HepG2 (cell line): ENCODE measurements around the gene NIN. TPM values are rescaled to one million over a fixed set of nuclear protein-coding genes. Genes with fewer than 3 reads are reported as not detected.

Experiments
- BRCA1 ChIP-seq: sonication (generic); formaldehyde crosslinking; IDR thresholded peaks from 2 replicates; pipeline ENCODE4 v1.4.0; 2020; ENCODE audit warnings: missing genetic modification reagents
- ETV6 ChIP-seq: sonication (generic); formaldehyde crosslinking; conservative IDR thresholded peaks from 2 replicates; pipeline ENCODE4 v1.4.0; 2020; ENCODE audit warnings: missing genetic modification reagents
- FOXJ3 ChIP-seq: sonication (generic); formaldehyde crosslinking; IDR thresholded peaks from 2 replicates; pipeline ENCODE4 v1.4.0; 2020; ENCODE audit warnings: missing genetic modification reagents, mild to moderate bottlenecking, borderline replicate concordance
- GPN1 ChIP-seq: sonication (generic); formaldehyde crosslinking; IDR thresholded peaks from 2 replicates; pipeline ENCODE4 v1.5.1; 2020; ENCODE audit warnings: missing genetic modification reagents, borderline replicate concordance
- JUND ChIP-seq: sonication (generic); formaldehyde crosslinking; IDR thresholded peaks from 2 replicates; pipeline ENCODE4 v1.8.0; 2022; ENCODE audit warnings: mild to moderate bottlenecking, missing genetic modification reagents
- MIXL1 ChIP-seq: IDR thresholded peaks from 2 replicates; pipeline ENCODE4 v1.6.1; 2016
- PLRG1 ChIP-seq: fragments of 450-650 bp; conservative IDR thresholded peaks from 2 replicates; pipeline ENCODE4 v1.6.1; 2016
- SATB2 ChIP-seq: sonication (generic); formaldehyde crosslinking; IDR thresholded peaks from 2 replicates; pipeline ENCODE4 v1.5.0; 2020; ENCODE audit warnings: missing genetic modification reagents
- SMARCE1 ChIP-seq: fragments of 450-650 bp; IDR thresholded peaks from 2 replicates; pipeline ENCODE4 v1.6.1; 2017; ENCODE audit warnings: borderline replicate concordance
- ZFAT ChIP-seq: sonication (generic); formaldehyde crosslinking; conservative IDR thresholded peaks from 2 replicates; pipeline ENCODE4 v1.8.1; 2023; ENCODE audit warnings: missing genetic modification reagents, inconsistent platforms
- ZMAT5 ChIP-seq: sonication (generic); formaldehyde crosslinking; IDR thresholded peaks from 2 replicates; pipeline ENCODE4 v1.5.0; 2020; ENCODE audit warnings: mild to moderate bottlenecking, low read depth, missing genetic modification reagents, borderline replicate concordance
- ZNF180 ChIP-seq: sonication (generic); formaldehyde crosslinking; IDR thresholded peaks from 2 replicates; pipeline ENCODE4 v1.4.0; 2020; ENCODE audit warnings: low read depth, missing genetic modification reagents, borderline replicate concordance
- ZNF512B ChIP-seq: sonication (generic); formaldehyde crosslinking; IDR thresholded peaks from 2 replicates; pipeline ENCODE4 v1.5.1; 2020; ENCODE audit warnings: missing genetic modification reagents, mild to moderate bottlenecking, borderline replicate concordance
- ZNF629 ChIP-seq: sonication (generic); formaldehyde crosslinking; conservative IDR thresholded peaks from 2 replicates; pipeline ENCODE4 v1.5.0; 2020; ENCODE audit warnings: missing genetic modification reagents
- ZNF782 ChIP-seq: sonication (generic); formaldehyde crosslinking; IDR thresholded peaks from 2 replicates; pipeline ENCODE4 v1.4.0; 2020; ENCODE audit warnings: missing genetic modification reagents, mild to moderate bottlenecking, borderline replicate concordance
- ZNF83 ChIP-seq: sonication (generic); formaldehyde crosslinking; IDR thresholded peaks from 2 replicates; pipeline ENCODE4 v1.4.0; 2020; ENCODE audit warnings: missing genetic modification reagents, mild to moderate bottlenecking, borderline replicate concordance
- polyA plus RNA-seq, 8 experiments: library from polyadenylated mRNA; depleted of rRNA in 3 of 8; stranded (reverse) in 7 of 8; unstranded in 1 of 8; fragments of >200 nt; fragmentation: Illumina TruSeq in 4 of 8; extraction: Trizol in 4 of 8; gene quantifications; 2 replicates each; pipeline versions ENCODE4 v1.2.1 to v1.2.3, GENCODE V29; 2011 to 2016; ENCODE audit warnings: low read depth in 4 of 8, missing spikeins in 1 of 8, mixed read lengths in 1 of 8; ENCODE audit not compliant: insufficient read depth in 1 of 8
- total RNA-seq, 5 experiments: library from RNA; depleted of rRNA; stranded (reverse); fragments of >200 nt; fragmentation: Illumina TruSeq; extraction: Trizol; gene quantifications; 2 replicates each; pipeline ENCODE4 v1.2.3, GENCODE V29; 2016; ENCODE audit warnings: low read depth in 1 of 5
- TF ChIP-seq, protein P1 (sequence below): sonication (generic); formaldehyde crosslinking; IDR thresholded peaks from 2 replicates; pipeline ENCODE4 v1.4.0; 2020; ENCODE audit warnings: missing genetic modification reagents, borderline replicate concordance
- TF ChIP-seq, protein P2 (sequence below): sonication (generic); formaldehyde crosslinking; IDR thresholded peaks from 2 replicates; pipeline ENCODE4 v1.4.0; 2020; ENCODE audit warnings: mild to moderate bottlenecking, missing genetic modification reagents, borderline replicate concordance

Gene NIN
- total and polyA plus RNA-seq, 2 of the 13 experiments (the other 11 are each of a cell fraction or from before 2014, with no cell fraction given), result 2.8 to 9.7 TPM

DNA sequence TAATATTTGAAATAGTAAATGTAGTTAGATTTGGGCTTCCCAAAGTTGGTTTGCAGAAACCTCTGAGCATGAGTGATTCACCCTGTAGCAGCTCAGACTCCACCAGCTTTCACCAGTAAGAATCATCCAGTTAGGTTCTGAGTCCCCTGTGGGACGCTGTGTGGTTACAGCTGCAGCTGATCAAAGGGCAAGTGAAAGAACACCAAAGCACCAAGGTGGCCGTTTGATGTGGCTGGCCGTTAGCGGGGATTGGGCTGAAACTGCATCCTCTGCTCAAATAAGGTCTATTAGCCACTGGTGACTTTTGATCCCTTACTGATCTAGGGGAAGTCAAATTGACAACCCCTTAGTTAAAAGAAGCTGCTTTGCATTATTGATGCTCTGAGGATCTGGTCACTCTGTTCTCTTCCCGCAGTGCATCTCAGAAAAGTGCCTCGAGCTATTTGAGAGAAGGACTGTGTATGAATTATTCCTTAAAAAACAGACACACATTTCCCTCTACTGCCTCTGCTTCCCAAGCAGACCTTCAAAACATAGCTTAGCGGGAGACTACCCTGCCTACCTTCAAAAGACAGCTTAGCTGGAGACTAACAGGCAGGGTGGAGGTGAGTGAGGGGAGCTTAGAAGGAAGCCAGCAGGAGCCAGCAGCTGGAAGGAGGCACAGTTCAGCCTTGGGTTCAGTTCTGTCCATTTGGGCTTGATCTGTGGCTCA is 44.6 kb upstream of the NIN start (continued):
- TF ChIP-seq JUND (CRISPR knock-in tag) (0 out of 2 replicates have a peak, but pooled peaks have one; percentile 34), ZFAT (no peak), SATB2 (no peak), ZNF83 (CRISPR knock-in tag) (no peak), ZMAT5 (CRISPR knock-in tag) (no peak), ZNF512B (CRISPR knock-in tag) (no peak; the same call in 1 of the 2 replicates), FOXJ3 (CRISPR knock-in tag) (no peak; the same call in 1 of the 2 replicates), GPN1 (CRISPR knock-in tag) (no peak), PLRG1 (no peak), ZNF629 (CRISPR knock-in tag) (no peak), MIXL1 (0 out of 2 replicates have a peak, but pooled peaks have one; percentile 37), ZNF782 (CRISPR knock-in tag) (no peak), BRCA1 (CRISPR knock-in tag) (no peak), ETV6 (no peak), ZNF180 (CRISPR knock-in tag) (no peak), SMARCE1 (no peak)
- TF ChIP-seq, protein P1, sequence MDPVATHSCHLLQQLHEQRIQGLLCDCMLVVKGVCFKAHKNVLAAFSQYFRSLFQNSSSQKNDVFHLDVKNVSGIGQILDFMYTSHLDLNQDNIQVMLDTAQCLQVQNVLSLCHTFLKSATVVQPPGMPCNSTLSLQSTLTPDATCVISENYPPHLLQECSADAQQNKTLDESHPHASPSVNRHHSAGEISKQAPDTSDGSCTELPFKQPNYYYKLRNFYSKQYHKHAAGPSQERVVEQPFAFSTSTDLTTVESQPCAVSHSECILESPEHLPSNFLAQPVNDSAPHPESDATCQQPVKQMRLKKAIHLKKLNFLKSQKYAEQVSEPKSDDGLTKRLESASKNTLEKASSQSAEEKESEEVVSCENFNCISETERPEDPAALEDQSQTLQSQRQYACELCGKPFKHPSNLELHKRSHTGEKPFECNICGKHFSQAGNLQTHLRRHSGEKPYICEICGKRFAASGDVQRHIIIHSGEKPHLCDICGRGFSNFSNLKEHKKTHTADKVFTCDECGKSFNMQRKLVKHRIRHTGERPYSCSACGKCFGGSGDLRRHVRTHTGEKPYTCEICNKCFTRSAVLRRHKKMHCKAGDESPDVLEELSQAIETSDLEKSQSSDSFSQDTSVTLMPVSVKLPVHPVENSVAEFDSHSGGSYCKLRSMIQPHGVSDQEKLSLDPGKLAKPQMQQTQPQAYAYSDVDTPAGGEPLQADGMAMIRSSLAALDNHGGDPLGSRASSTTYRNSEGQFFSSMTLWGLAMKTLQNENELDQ (CRISPR knock-in tag), result no peak
- TF ChIP-seq, protein P2, sequence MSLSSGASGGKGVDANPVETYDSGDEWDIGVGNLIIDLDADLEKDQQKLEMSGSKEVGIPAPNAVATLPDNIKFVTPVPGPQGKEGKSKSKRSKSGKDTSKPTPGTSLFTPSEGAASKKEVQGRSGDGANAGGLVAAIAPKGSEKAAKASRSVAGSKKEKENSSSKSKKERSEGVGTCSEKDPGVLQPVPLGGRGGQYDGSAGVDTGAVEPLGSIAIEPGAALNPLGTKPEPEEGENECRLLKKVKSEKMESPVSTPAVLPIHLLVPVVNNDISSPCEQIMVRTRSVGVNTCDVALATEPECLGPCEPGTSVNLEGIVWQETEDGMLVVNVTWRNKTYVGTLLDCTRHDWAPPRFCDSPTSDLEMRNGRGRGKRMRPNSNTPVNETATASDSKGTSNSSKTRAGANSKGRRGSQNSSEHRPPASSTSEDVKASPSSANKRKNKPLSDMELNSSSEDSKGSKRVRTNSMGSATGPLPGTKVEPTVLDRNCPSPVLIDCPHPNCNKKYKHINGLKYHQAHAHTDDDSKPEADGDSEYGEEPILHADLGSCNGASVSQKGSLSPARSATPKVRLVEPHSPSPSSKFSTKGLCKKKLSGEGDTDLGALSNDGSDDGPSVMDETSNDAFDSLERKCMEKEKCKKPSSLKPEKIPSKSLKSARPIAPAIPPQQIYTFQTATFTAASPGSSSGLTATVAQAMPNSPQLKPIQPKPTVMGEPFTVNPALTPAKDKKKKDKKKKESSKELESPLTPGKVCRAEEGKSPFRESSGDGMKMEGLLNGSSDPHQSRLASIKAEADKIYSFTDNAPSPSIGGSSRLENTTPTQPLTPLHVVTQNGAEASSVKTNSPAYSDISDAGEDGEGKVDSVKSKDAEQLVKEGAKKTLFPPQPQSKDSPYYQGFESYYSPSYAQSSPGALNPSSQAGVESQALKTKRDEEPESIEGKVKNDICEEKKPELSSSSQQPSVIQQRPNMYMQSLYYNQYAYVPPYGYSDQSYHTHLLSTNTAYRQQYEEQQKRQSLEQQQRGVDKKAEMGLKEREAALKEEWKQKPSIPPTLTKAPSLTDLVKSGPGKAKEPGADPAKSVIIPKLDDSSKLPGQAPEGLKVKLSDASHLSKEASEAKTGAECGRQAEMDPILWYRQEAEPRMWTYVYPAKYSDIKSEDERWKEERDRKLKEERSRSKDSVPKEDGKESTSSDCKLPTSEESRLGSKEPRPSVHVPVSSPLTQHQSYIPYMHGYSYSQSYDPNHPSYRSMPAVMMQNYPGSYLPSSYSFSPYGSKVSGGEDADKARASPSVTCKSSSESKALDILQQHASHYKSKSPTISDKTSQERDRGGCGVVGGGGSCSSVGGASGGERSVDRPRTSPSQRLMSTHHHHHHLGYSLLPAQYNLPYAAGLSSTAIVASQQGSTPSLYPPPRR (CRISPR knock-in tag), result no peak; the same call in 1 of the 2 replicates
